GM21360 (cell line): ENCODE data around the gene LAMA1.

Experiments
- ATAC-seq: cut with Tn5 transposase; IDR thresholded peaks from one replicate; pipeline ENCODE4 v1.9.1; 2021; ENCODE audit warnings: mild to moderate bottlenecking, moderate library complexity; ENCODE audit not compliant: unreplicated experiment

The LAMA1 gene

GRCh38 chr18:7116001-7116730 lies 1.4 kb downstream of the LAMA1 start:
- ATAC-seq = no peak

DNA sequence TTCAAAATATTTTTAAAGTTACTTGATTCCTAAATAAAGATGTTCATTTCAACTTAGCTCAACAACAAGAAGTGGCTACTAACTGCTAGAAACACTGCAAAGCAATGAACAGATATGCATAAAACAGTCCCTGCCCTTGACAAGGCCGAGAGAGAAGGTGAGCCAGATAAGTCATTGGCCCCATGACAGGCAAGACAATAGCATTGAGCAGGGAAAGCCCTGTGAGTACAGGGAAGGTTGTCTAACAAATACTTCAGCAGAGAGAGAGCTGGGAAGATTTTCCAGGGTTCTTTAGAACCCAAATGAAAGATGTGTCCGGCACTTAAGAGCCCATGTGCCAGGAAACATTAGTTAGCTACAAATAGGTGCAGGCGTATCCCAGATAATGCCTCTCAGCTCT lies 4.7 kb downstream of the LAMA1 start:
- ATAC-seq = no peak

DNA sequence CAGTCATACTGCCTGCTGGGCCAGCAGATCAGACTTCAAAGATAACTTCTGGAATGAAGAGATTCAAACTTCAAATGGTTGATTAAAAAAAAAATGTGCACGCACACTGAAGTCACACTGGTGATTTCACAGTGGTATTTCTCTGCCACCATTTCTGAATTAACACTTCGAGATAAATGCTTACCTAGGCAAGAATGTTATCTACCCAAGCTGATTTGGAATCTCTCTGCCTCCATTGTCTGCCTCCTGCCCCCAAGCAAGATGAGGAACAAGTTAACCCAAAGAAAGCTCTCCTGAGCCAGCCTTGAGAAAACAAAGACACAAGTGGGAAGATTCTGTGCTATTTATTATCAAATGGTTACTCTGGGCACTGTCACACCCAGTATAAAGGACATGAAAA lies 6.5 kb downstream of the LAMA1 start:
- no peak for ATAC-seq

DNA sequence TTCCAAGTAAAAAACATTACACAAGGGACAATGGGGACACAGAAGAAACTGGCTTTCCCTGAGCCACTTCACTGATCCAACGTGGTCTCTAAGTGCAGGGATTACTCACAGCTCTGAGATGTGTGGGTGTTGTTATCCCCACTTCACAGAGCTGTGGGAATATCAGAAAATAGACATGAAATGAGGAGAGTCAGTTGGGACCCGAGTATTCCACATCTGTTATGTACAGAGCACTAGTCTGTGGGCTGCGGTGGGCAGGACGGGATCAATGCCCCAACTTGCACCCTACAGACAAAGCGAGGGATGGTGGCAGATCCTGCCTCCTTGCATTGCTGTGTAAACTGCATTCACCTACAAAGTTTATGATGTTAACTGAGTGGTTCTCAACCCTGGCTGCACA lies 11.7 kb downstream of the LAMA1 start:
- ATAC-seq = no peak

DNA sequence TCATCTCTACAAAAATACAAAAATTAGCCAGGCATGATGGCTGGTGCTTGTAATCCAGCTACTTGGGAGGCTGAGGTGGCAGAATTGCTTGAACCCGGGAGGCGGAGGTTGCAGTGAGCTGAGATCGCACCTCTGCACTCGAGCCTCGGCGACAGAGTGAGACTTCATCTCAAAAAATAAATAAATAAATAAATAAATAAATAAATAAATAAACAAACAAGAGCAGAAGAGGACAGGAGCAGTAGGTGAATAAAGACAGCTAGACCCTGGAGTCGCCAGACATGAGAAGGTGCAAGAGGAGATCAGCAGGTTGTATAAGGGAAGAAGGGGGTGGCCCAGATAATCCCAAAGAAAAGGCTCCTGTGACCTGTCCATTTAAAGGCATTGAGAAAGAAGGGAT lies 12.3 kb downstream of the LAMA1 start:
- ATAC-seq = no peak

DNA sequence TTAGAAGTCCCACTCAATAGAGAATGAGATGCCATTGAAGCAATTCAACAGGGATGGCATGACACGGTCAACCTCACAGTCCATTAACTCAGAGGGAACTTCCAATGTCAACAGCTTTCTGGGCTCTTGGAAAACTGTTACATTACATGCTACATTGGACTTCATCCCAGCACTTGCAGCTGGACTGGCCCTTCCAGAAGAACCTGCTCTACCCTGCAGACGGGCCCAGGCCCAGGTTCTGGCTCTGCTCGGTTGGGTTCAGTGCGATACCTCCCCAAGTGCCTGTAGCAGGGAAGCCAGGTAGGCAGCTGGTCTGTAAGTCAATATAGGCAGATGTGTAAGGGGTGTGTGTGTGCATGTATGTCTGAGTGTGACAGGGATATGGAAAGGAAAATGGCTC lies 12.9 kb downstream of the LAMA1 start:
- ATAC-seq = no peak

DNA sequence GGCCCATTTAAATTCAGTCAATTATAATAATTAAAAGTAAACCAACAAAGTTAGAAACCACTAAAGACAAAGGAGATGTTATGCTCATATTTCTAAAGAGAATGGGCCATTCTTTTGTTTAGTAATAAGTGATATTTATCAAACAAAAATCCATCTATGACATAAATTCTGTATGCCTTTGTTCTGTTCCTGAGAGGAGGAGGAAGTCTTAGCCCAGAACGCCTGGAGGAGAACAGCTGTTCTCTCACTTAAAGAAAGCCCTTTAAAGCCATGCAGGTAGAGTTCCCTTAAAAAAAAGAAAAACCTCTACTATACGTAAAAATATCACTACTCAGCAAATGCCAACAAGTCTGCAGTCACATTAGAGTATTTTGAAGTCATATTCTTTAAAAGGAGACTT lies 15.5 kb downstream of the LAMA1 start:
- ATAC-seq = no peak

- ATAC-seq = no peak
Measured at GRCh38 chr18:7096838-7097237, 20.8 kb downstream of the LAMA1 start.

GRCh38 chr18:7094427-7094826 lies 23.2 kb downstream of the LAMA1 start:
- no peak for ATAC-seq

GRCh38 chr18:7090771-7091170 lies 26.8 kb downstream of the LAMA1 start:
- ATAC-seq = no peak

DNA sequence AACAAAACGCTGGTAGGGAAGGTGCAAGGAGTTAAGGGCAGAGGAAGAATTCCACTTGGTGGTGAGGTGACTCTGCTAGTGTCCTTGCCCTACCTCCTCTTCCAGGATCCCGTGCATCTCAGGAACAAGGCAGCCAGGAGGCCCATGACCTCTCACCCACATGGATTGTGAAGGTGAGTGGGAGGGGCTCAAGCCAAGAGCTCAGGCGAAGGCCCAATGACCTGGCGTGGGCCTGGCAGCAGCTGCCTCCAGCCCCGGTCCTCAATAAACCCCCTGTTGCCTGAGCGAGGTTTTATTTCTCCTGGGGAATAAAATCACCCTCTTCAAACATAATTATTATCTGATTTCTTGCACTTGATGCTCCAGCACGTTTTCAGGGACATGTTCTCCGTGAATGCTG lies 28.2 kb downstream of the LAMA1 start:
- ATAC-seq = no peak

- ATAC-seq = no peak
Measured at GRCh38 chr18:7084080-7085065, 33.2 kb downstream of the LAMA1 start.

DNA sequence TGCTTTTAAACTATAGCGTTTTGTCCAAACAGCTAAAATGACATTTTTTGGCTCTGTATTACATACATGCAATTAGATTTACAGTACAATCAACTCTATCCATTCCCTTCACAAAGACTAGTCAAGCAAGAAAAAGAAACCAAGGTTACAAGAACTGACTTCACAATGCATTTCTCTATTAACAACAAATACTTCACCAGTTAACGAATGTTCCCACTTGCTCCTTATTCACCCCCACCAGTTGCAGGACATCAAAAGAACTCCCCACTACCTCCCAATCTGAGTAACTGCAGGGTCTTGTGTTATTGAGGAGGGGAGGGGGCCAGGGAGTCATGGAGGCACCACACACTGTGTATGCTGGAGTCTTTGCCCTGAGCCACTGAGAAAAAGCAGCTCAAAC lies 34.9 kb downstream of the LAMA1 start:
- no peak for ATAC-seq

DNA sequence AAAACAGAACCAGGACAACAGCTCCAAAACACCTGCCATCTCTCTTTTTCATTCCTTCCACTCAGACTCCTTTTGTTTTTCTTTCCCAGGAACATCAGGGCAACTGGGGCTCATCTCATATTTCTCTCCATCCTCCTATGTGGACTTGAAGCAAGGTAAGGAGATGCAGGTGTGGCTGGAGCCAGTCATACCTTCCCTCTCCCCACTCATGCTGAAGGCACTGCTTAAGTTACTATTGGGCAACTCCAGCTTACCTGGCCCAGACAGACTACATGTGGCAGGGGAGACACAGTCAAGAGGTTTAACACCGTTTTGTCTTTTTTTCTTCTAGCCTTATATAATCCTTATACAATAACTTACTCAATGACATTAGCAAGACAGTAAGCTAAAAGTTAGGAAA lies 38.4 kb downstream of the LAMA1 start:
- ATAC-seq = no peak

GRCh38 chr18:7072593-7072992 lies 45.0 kb downstream of the LAMA1 start:
- no peak for ATAC-seq

DNA sequence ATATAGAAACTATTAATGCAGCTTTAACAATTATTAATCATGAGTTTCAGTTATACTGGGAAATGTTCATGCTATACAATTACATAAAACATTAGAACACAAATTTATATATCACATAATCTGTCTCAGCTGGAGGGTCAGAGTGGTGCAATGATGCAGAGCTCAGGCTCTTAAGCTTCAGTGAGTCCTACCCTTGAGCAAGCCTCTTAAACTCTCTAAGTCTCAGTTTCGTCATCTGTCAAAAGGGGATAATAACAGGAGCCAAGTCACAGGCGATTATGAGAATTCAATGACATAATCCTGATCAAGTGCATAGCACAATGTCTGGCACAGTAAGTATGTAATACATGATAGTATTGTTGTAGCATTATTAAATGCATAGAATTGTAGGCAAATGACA lies 46.0 kb downstream of the LAMA1 start:
- ATAC-seq = no peak

GRCh38 chr18:7070466-7070865 lies 47.1 kb downstream of the LAMA1 start:
- no peak for ATAC-seq

GRCh38 chr18:7068871-7069590 lies 48.6 kb downstream of the LAMA1 start:
- no peak for ATAC-seq

- ATAC-seq = no peak
Measured at GRCh38 chr18:7066965-7067555, 50.5 kb downstream of the LAMA1 start.

GRCh38 chr18:7065736-7066135 lies 51.9 kb downstream of the LAMA1 start:
- ATAC-seq = no peak

GRCh38 chr18:7064346-7064745 lies 53.3 kb downstream of the LAMA1 start:
- no peak for ATAC-seq
